ENCODE data around the gene APEX2. TPM values are rescaled to one million over a fixed set of nuclear protein-coding genes. Genes with fewer than 3 reads are reported as not detected.

Gene APEX2
- total RNA-seq, 1 experiment from 2014 or later = 28.5 TPM

DNA sequence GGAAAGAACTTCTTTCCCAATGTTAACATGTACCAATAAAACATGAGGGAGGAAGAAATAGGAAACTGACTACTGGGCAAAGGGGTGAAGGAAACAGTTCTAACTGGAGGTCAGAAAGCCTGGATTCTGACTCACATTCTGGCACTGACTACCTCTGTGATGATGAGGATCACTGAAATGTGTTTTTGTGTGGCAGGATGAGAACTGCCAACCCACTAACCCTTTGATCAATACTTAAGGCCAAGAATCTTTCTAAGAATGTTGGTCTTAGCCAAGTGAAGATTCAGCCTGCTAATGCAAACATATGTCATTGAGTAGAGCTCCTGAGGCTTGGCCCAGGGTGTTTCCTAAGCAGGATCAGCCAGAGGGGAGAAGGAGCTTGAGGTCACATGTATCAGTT, 26.0 kb downstream of the APEX2 start:
- Histone ChIP-seq H3K4me1 (ENCODE audit: insufficient read depth, low read length) (no peaks in the 10 kb centered on the region), H2AFZ (ENCODE audit: low read length) (no peak overlapping the region), H3K14ac (ENCODE audit: insufficient read depth, low read length) (no peak overlapping the region), H3K18ac (ENCODE audit: insufficient read length, low read depth, low read length) (no peak overlapping the region), H3K9ac (ENCODE audit: extremely low read depth, insufficient read length, low read length) (no peak overlapping the region), H2BK15ac (ENCODE audit: low read depth, low read length) (no peak overlapping the region), H2AK5ac (ENCODE audit: insufficient read length, low read length) (no peak overlapping the region), H3K23ac (ENCODE audit: insufficient read length, low read depth, low read length) (no peak overlapping the region), H4K5ac (ENCODE audit: insufficient read length, low read depth, low read length) (no peak overlapping the region), H3K27ac (ENCODE audit: insufficient read length, low read depth, low read length) (no peak overlapping the region), H3K9me3 (ENCODE audit: control insufficient read depth, low read depth, low read length) (peaks cover 30% of the 10 kb centered on the region), H3K56ac (ENCODE audit: insufficient read length, low read depth, low read length) (no peak overlapping the region), H2BK5ac (ENCODE audit: insufficient read length, low read length) (no peak overlapping the region), H3K27me3 (ENCODE audit: insufficient read depth, low read length) (no peaks in the 10 kb centered on the region), H4K20me1 (ENCODE audit: control insufficient read depth, insufficient read depth, insufficient read length) (no peaks in the 10 kb centered on the region), H4K8ac (replicated peaks; ENCODE audit: insufficient read length, low read depth, low read length) (no peak overlapping the region), H2BK120ac (ENCODE audit: low read depth, low read length, poor library complexity, severe bottlenecking) (no peak overlapping the region), H3T11ph (ENCODE audit: low read length) (no peak overlapping the region), H4K91ac (ENCODE audit: insufficient read length, low read depth, low read length) (no peak overlapping the region), H3K4me2 (ENCODE audit: insufficient read depth, insufficient read length, low read length) (no peak overlapping the region), H3K79me1 (ENCODE audit: insufficient read depth, low read depth, low read length, poor library complexity, severe bottlenecking) (no peaks in the 10 kb centered on the region), H3K4ac (ENCODE audit: low read depth, low read length) (no peak overlapping the region), H2BK20ac (ENCODE audit: low read depth, low read length, poor library complexity, severe bottlenecking) (no peak overlapping the region), H3K79me2 (ENCODE audit: insufficient read depth, low read length) (no peaks in the 10 kb centered on the region), H2BK12ac (ENCODE audit: insufficient read length, low read depth, low read length) (no peak overlapping the region), H3K23me2 (ENCODE audit: insufficient read length, low read depth, low read length, poor library complexity, severe bottlenecking) (no peaks in the 10 kb centered on the region)
- DNase-seq = no peak
- no peak overlapping the region for H3K4me3 Mint-ChIP-seq
- no peak overlapping the region for H3K27ac Mint-ChIP-seq
- TF ChIP-seq, protein P1, sequence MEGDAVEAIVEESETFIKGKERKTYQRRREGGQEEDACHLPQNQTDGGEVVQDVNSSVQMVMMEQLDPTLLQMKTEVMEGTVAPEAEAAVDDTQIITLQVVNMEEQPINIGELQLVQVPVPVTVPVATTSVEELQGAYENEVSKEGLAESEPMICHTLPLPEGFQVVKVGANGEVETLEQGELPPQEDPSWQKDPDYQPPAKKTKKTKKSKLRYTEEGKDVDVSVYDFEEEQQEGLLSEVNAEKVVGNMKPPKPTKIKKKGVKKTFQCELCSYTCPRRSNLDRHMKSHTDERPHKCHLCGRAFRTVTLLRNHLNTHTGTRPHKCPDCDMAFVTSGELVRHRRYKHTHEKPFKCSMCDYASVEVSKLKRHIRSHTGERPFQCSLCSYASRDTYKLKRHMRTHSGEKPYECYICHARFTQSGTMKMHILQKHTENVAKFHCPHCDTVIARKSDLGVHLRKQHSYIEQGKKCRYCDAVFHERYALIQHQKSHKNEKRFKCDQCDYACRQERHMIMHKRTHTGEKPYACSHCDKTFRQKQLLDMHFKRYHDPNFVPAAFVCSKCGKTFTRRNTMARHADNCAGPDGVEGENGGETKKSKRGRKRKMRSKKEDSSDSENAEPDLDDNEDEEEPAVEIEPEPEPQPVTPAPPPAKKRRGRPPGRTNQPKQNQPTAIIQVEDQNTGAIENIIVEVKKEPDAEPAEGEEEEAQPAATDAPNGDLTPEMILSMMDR (conservative IDR thresholded peaks at IDR 0.05) = no peak
- H3K4me1 Mint-ChIP-seq = peaks cover 11% of the 10 kb centered on the region in 2 experiments; a peak in 3 of 4 replicates
- H3K9me3 Mint-ChIP-seq = peaks cover 53 to 63% of the 10 kb centered on the region in 2 experiments
- H3K27me3 Mint-ChIP-seq (ENCODE audit: low read depth) = no peaks in the 10 kb centered on the region; the same call in 1 of the 2 replicates
- no peaks in the 10 kb centered on the region; a peak in 2 of 7 replicates for H3K36me3 Mint-ChIP-seq (ENCODE audit: insufficient read depth in 1 of 3, low read depth in 3 of 3)
